ENCODE results near the gene SH3BP1. TPM values are rescaled to one million over a fixed set of nuclear protein-coding genes. Genes with fewer than 3 reads are reported as not detected.

The SH3BP1 gene
- total and polyA plus RNA-seq, 2 of the 13 experiments (the other 11 are each of a cell fraction or from before 2014, with no cell fraction given) = 8.4 to 18.5 TPM

GRCh38 chr22:37681556-37682049 lies 42.1 kb downstream of the SH3BP1 start (continued):
- TF ChIP-seq SMC3 (IDR thresholded peaks at IDR 0.05; ENCODE audit: low read length) = peak; percentile 68
- TF ChIP-seq STAG1 (CRISPR knock-in tag; IDR thresholded peaks at IDR 0.05) = peak; percentile 83
- TF ChIP-seq TSC22D2 (CRISPR knock-in tag; IDR thresholded peaks at IDR 0.05; ENCODE audit: borderline replicate concordance) = peak; percentile 50; the same call in 1 of the 2 replicates
- peak; percentile 97 for TF ChIP-seq RXRB (CRISPR knock-in tag; IDR thresholded peaks at IDR 0.05; ENCODE audit: borderline replicate concordance)
- TF ChIP-seq GMEB2 (CRISPR knock-in tag; IDR thresholded peaks at IDR 0.05; ENCODE audit: low read depth) = no peak
- no peak for TF ChIP-seq ZFY (CRISPR knock-in tag; IDR thresholded peaks at IDR 0.05)
- peak; percentile 86; the same call in 1 of the 2 replicates for TF ChIP-seq ZMYM3 (CRISPR knock-in tag; IDR thresholded peaks at IDR 0.05)
- TF ChIP-seq ZNF501 (CRISPR knock-in tag; IDR thresholded peaks at IDR 0.05) = peak; percentile 13; the same call in 1 of the 2 replicates
- peak; percentile 93 for TF ChIP-seq CTCF (CRISPR knock-in tag; IDR thresholded peaks at IDR 0.05)
- TF ChIP-seq ZBED4 (CRISPR knock-in tag; IDR thresholded peaks at IDR 0.05; ENCODE audit: borderline replicate concordance) = 0 out of 2 replicates have a peak, but pooled peaks have one; percentile 38
- TF ChIP-seq ZNF687 (CRISPR knock-in tag; IDR thresholded peaks at IDR 0.05) = peak; percentile 51
- TF ChIP-seq THRA (CRISPR knock-in tag; IDR thresholded peaks at IDR 0.05; ENCODE audit: borderline replicate concordance) = peak; percentile 99

All from HepG2 (cell line).